K562 (cell line): ENCODE results near the gene ATXN1. TPM values are rescaled to one million over a fixed set of nuclear protein-coding genes. Genes with fewer than 3 reads are reported as not detected.

Source experiments
- ATAC-seq: fragments of 200-7000 bp; cut with Tn5 transposase; 3 replicates; pipeline ENCODE4 v1.9.1; 2020; ENCODE audit warnings: moderate library complexity
- BruUV-seq: library from RNA; stranded (reverse); fragments of 400-500 nt; replicated peaks from 2 replicates; lab custom pipeline; 2021; lab: Mats Ljungman, UMichigan
- CTCF ChIA-PET: fragments of 300-600 bp; formaldehyde crosslinking; extraction: SDS; loops from one replicate; lab custom pipeline; 2021; ENCODE audit warnings: low intra/inter-chr PET ratio; lab: Yijun Ruan, JAX
- POLR2A ChIA-PET: fragments of 300-600, 350-650 bp; sonication (Branson Sonifier 250); formaldehyde crosslinking; extraction: SDS; loops from one replicate; lab custom pipeline; 2021; ENCODE audit warnings: antibody characterized with exemption, inconsistent platforms; lab: Yijun Ruan, JAX
- DNase-seq, 4 experiments: peaks; one replicate each; pipeline versions ENCODE4 v3.0.0 to v3.0.0-alpha.2; 2011 to 2018; ENCODE audit warnings: low spot score in 3 of 4, mixed read lengths in 3 of 4; ENCODE audit errors: extremely low read depth in 1 of 4
- FAIRE-seq: peaks from 2 replicates; lab custom pipeline; 2011; peaks lifted over from hg19 to GRCh38; lab: Jason Lieb, UNC
- H2AFZ ChIP-seq: 2 replicates; pipeline ENCODE4 v1.6.0; 2011; ENCODE audit warnings: low read depth, low read length, control low read depth, inconsistent platforms
- H3K27ac ChIP-seq: fragments of 200-600 bp; 3 replicates; pipeline ENCODE4 v1.8.0; 2011; ENCODE audit warnings: low read depth, mild to moderate bottlenecking, control low read depth, inconsistent platforms, low read length, moderate library complexity, mixed read lengths; ENCODE audit errors: extremely low read depth
- H3K27me3 ChIP-seq, 2 experiments: fragments of 300-600 bp in 1 of 2; 2 replicates in 1 of 2; 3 replicates in 1 of 2; pipeline versions ENCODE4 v1.6.0 to v1.8.0; 2011; ENCODE audit warnings: inconsistent platforms in 2 of 2, low read length in 2 of 2, mild to moderate bottlenecking in 1 of 2, mixed read lengths in 1 of 2, moderate library complexity in 1 of 2; ENCODE audit not compliant: control insufficient read depth in 2 of 2, insufficient read depth in 2 of 2
- H3K36me3 ChIP-seq: fragments of 300-600 bp; 3 replicates; pipeline ENCODE4 v1.8.0; 2011; ENCODE audit warnings: mild to moderate bottlenecking, low read length, inconsistent platforms; ENCODE audit not compliant: control insufficient read depth, insufficient read depth
- H3K4me1 ChIP-seq, 2 experiments: fragments of 200-600 bp in 1 of 2; replicated peaks in 1 of 2; 2 replicates in 1 of 2; 3 replicates in 1 of 2; pipeline versions ENCODE4 v1.5.1 to v1.8.0; 2011; ENCODE audit warnings: inconsistent platforms in 2 of 2, low read length in 2 of 2, mild to moderate bottlenecking in 1 of 2, mixed read lengths in 1 of 2, moderate library complexity in 1 of 2; ENCODE audit not compliant: control insufficient read depth in 2 of 2, insufficient read depth in 2 of 2
- H3K4me2 ChIP-seq: 2 replicates; pipeline ENCODE4 v1.6.1; 2011; ENCODE audit warnings: low read length, control low read depth, inconsistent platforms, mixed read lengths; ENCODE audit not compliant: insufficient read depth
- H3K4me3 ChIP-seq: fragments of 200-600 bp; sonication (generic), shearing (Covaris generic); 2 replicates; pipeline ENCODE4 v1.5.1; 2016; ENCODE audit warnings: control low read depth, inconsistent platforms
- H3K79me2 ChIP-seq: fragments of 200-600 bp; 3 replicates; pipeline ENCODE4 v1.8.0; 2011; ENCODE audit warnings: low read length, inconsistent platforms; ENCODE audit not compliant: control insufficient read depth, insufficient read depth
- H3K9ac ChIP-seq, 2 experiments: 2 replicates each; pipeline versions ENCODE4 v1.6.0 to v1.6.1; 2011; ENCODE audit warnings: low read depth in 2 of 2, low read length in 2 of 2, control low read depth in 1 of 2, inconsistent platforms in 1 of 2, mild to moderate bottlenecking in 1 of 2, mixed read lengths in 1 of 2; ENCODE audit not compliant: insufficient read depth in 1 of 2
- H3K9me1 ChIP-seq: one replicate; pipeline ENCODE4 v1.6.0; 2011; ENCODE audit warnings: inconsistent platforms, mild to moderate bottlenecking, low read length, moderate library complexity; ENCODE audit not compliant: control insufficient read depth, insufficient read depth
- H3K9me3 ChIP-seq: replicated peaks from 2 replicates; pipeline ENCODE4 v1.5.1; 2011; ENCODE audit warnings: low read depth, low read length, inconsistent platforms; ENCODE audit not compliant: control insufficient read depth, insufficient read depth
- H4K20me1 ChIP-seq: replicated peaks from 2 replicates; pipeline ENCODE4 v1.6.1; 2011; ENCODE audit warnings: low read length, inconsistent platforms, mixed read lengths; ENCODE audit not compliant: control insufficient read depth, insufficient read depth
- BRF1 ChIP-seq: IDR thresholded peaks from 3 replicates; pipeline ENCODE4 v1.6.1; 2011; ENCODE audit warnings: borderline replicate concordance, mild to moderate bottlenecking; ENCODE audit not compliant: insufficient read length; ENCODE audit errors: extremely low read depth
- CBX8 ChIP-seq: fragments of 200-600 bp; sonication (generic); IDR thresholded peaks from 2 replicates; pipeline ENCODE4 v1.6.1; 2012; ENCODE audit warnings: borderline replicate concordance, mixed run types, low read depth, mild to moderate bottlenecking, moderate library complexity, mixed read lengths, low read length, control low read depth, inconsistent platforms; ENCODE audit not compliant: poor library complexity, severe bottlenecking; ENCODE audit errors: extremely low read depth
- ILK ChIP-seq: fragments of 450-650 bp; IDR thresholded peaks from 2 replicates; pipeline ENCODE4 v1.6.1; 2016; ENCODE audit warnings: missing genetic modification characterization, low read depth, mild to moderate bottlenecking, missing compliant biosample characterization, moderate library complexity, borderline replicate concordance
- NCOR1 ChIP-seq: fragments of 450-650 bp; IDR thresholded peaks from 2 replicates; pipeline ENCODE4 v1.6.1; 2016; ENCODE audit warnings: mild to moderate bottlenecking, moderate library complexity
- TBL1XR1 ChIP-seq, 2 experiments: IDR thresholded peaks; 2 replicates each; pipeline ENCODE4 v1.6.1; 2012; ENCODE audit warnings: improper control_type of control experiment in 2 of 2, low read length in 2 of 2, mild to moderate bottlenecking in 1 of 2
- WHSC1 ChIP-seq: IDR thresholded peaks from one replicate; pipeline ENCODE4 v1.6.1; 2012; ENCODE audit warnings: low read length, control low read depth, inconsistent platforms
- ZEB2 ChIP-seq: fragments of 450-650 bp; IDR thresholded peaks from 2 replicates; pipeline ENCODE4 v1.6.1; 2016
- ZNF184 ChIP-seq: sonication (generic); formaldehyde crosslinking; IDR thresholded peaks from 2 replicates; pipeline ENCODE4 v1.5.0; 2020; ENCODE audit warnings: missing genetic modification reagents
- WGBS: fragments of 100-300 bp; shearing (Covaris generic); methylation state at CpG from one replicate; pipeline ENCODE4 v1.1.6; 2016; ENCODE audit warnings: low coverage, mixed read lengths; ENCODE audit not compliant: insufficient coverage; ENCODE audit errors: missing lambda C conversion rate; 5-methylcytosine and 5-hydroxymethylcytosine counted together
- in situ Hi-C: fragments of 300-500 bp; cut with MboI; formaldehyde crosslinking; loops from 4 replicates; pipeline ENCODE4 v1.15.0; 2018; ENCODE audit warnings: inconsistent platforms, mixed read lengths
- intact Hi-C: fragments of 100-400 bp; cut with micrococcal nuclease; formaldehyde crosslinking; loops from 2 replicates; pipeline ENCODE4 v1.14.2; 2022
- polyA plus RNA-seq, 8 experiments: library from polyadenylated mRNA; depleted of rRNA in 4 of 8; stranded (reverse) in 5 of 8; unstranded in 3 of 8; fragments of >200 nt; fragmentation: Nextera tagmentation in 2 of 8; fragmentation: Illumina TruSeq in 1 of 8; extraction: Ambion mirVana in 2 of 8; extraction: Trizol in 1 of 8; gene quantifications; 2 replicates each; pipeline versions ENCODE4 v1.2.1 to v1.2.3, GENCODE V29; 2011 to 2014; ENCODE audit warnings: inconsistent platforms in 1 of 8, missing spikeins in 1 of 8
- total RNA-seq, 7 experiments: library from RNA; depleted of rRNA in 6 of 7; stranded (reverse); fragments of >200 nt in 6 of 7; fragmentation: Illumina TruSeq in 2 of 7; extraction: Trizol in 2 of 7; gene quantifications; 2 replicates each; pipeline versions ENCODE4 v1.2.1 to v1.2.3, GENCODE V29; 2011 to 2021; ENCODE audit warnings: low replicate concordance in 1 of 7

The ATXN1 gene
- total and polyA plus RNA-seq, 9 of the 15 experiments (the other 6 are each of a cell fraction or from before 2014, with no cell fraction given): under 0.01 to 1.2 (median 0.58) TPM

DNA sequence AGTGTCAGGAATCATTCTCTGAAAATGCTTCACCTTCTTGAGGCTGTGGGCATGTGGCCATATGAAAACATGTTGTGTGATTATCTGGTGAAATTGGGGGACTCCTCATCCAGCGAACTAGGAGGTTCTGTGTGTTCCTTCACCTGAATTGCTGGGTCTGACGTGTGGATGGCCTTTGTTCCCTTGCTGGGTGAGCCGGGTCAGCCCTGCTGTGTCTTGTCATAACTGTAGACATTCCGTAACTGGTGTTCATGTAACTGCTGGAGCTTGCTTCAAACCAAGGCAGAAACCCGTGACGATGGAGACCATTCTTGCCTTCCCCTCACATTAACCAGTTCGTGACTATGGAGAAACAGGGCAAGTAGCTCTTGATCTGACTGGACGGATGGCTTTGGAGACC lies 399.4 kb downstream of the ATXN1 start:
- H2AFZ ChIP-seq: no peak overlapping the region
- peak; percentile 38; the same call in 2 of the 3 replicates for ATAC-seq
- H3K27me3 ChIP-seq: peaks cover 56% of the 10 kb centered on the region in 2 experiments
- H3K4me2 ChIP-seq: no peak overlapping the region
- H4K20me1 ChIP-seq: no peaks in the 10 kb centered on the region
- TF ChIP-seq ILK (tag) (no peak), NCOR1 (no peak), BRF1 (no peak), TBL1XR1 (IDR thresholded peaks at IDR 0.05; ENCODE audit: low read length in 2 of 2) (no peak), ZEB2 (no peak), WHSC1 (no peak), CBX8 (peak; percentile 75), ZNF184 (no peak)
- TF ChIP-seq, all 486 proteins: peak for 1
- FAIRE-seq (no peak), DNase-seq (no peak)
- POLR2A ChIA-PET: interaction anchor here (1.0 to 1.1 kb wide), 2 partner anchors 10 to 13 kb away, joined by 3 to 6 read pairs; no protein-coding TSS in a partner anchor
- Histone ChIP-seq H3K4me3 (no peak overlapping the region), H3K9me1 (no peaks in the 10 kb centered on the region), H3K36me3 (no peaks in the 10 kb centered on the region), H3K27ac (no peak overlapping the region), H3K9ac (no peak overlapping the region), H3K4me1 (peaks cover 0 to 7% of the 10 kb centered on the region in 2 experiments; a peak in 1 of 5 replicates), H3K9me3 (no peaks in the 10 kb centered on the region), H3K79me2 (no peaks in the 10 kb centered on the region)
- intact Hi-C loops (no loop called here), in situ Hi-C loops (no loop called here)
- CTCF ChIA-PET: no interaction called here
- WGBS: under 1% methylated on average over 8 of the region's 8 CpGs
- no TSS peak for BruUV-seq
